MM.1S (cell line): ENCODE results near the gene CARD16.

Source experiments
- DNase-seq: peaks from one replicate; pipeline ENCODE4 v3.0.0-alpha.2; 2015
- H2AFZ ChIP-seq: fragments of 300-600 bp; sonication (generic); 2 replicates; pipeline ENCODE4 v1.6.0; 2016; ENCODE audit warnings: antibody characterized with exemption, low read length
- H3F3A ChIP-seq: fragments of 300-600 bp; sonication (generic); 2 replicates; pipeline ENCODE4 v1.6.1; 2016; ENCODE audit warnings: mild to moderate bottlenecking, antibody characterized with exemption, low read length, moderate library complexity, mixed read lengths; ENCODE audit not compliant: insufficient read depth
- H3K27ac ChIP-seq: fragments of 300-600 bp; sonication (generic); 2 replicates; pipeline ENCODE4 v1.5.1; 2016; ENCODE audit warnings: mild to moderate bottlenecking, low read length
- H3K27me3 ChIP-seq: fragments of 300-600 bp; sonication (generic); replicated peaks from 2 replicates; pipeline ENCODE4 v1.6.0; 2016; ENCODE audit warnings: low read length; ENCODE audit not compliant: insufficient read depth
- H3K36me3 ChIP-seq: fragments of 300-600 bp; sonication (generic); replicated peaks from 2 replicates; pipeline ENCODE4 v1.6.1; 2016; ENCODE audit warnings: mild to moderate bottlenecking, low read length, mixed read lengths; ENCODE audit not compliant: insufficient read depth
- H3K4me1 ChIP-seq: fragments of 300-600 bp; sonication (generic); 2 replicates; pipeline ENCODE4 v1.6.1; 2016; ENCODE audit warnings: low read length, mixed read lengths
- H3K4me2 ChIP-seq: fragments of 300-600 bp; sonication (generic); 2 replicates; pipeline ENCODE4 v1.6.0; 2016; ENCODE audit warnings: low read depth, low read length
- H3K4me3 ChIP-seq: fragments of 300-600 bp; sonication (generic); 2 replicates; pipeline ENCODE4 v1.5.1; 2016; ENCODE audit warnings: low read length, mixed read lengths
- H3K79me2 ChIP-seq: fragments of 300-600 bp; sonication (generic); 2 replicates; pipeline ENCODE4 v1.6.1; 2016; ENCODE audit warnings: mixed run types, low read length, mixed read lengths
- H3K9ac ChIP-seq: fragments of 300-600 bp; sonication (generic); 2 replicates; pipeline ENCODE4 v1.6.1; 2016; ENCODE audit warnings: low read length, mixed read lengths
- H3K9me2 ChIP-seq: fragments of 300-600 bp; sonication (generic); replicated peaks from 2 replicates; pipeline ENCODE4 v1.6.1; 2016; ENCODE audit warnings: mild to moderate bottlenecking, low read length, mixed read lengths; ENCODE audit not compliant: insufficient read depth
- H3K9me3 ChIP-seq: fragments of 300-600 bp; sonication (generic); replicated peaks from 2 replicates; pipeline ENCODE4 v1.6.1; 2016; ENCODE audit warnings: mild to moderate bottlenecking, low read length, mixed read lengths; ENCODE audit not compliant: insufficient read depth
- H4K20me1 ChIP-seq: fragments of 300-600 bp; sonication (generic); 2 replicates; pipeline ENCODE4 v1.6.1; 2016; ENCODE audit warnings: mild to moderate bottlenecking, low read length, moderate library complexity, mixed read lengths; ENCODE audit not compliant: insufficient read depth
- CTCF ChIP-seq: fragments of 300-600 bp; sonication (generic); IDR thresholded peaks from 2 replicates; pipeline ENCODE4 v1.5.1; 2016; ENCODE audit warnings: antibody characterized with exemption, low read length, mixed read lengths
- EZH2 ChIP-seq: fragments of 300-600 bp; sonication (generic); optimal IDR thresholded peaks from 2 replicates; pipeline ENCODE3; 2017; ENCODE audit warnings: low read depth, mild to moderate bottlenecking, antibody characterized with exemption, low read length, mixed read lengths
- EZH2phosphoT487 ChIP-seq: fragments of 300-600 bp; sonication (generic); IDR thresholded peaks from 2 replicates; pipeline ENCODE4 v1.6.1; 2018; ENCODE audit warnings: antibody characterized with exemption, low read length

The CARD16 gene

GRCh38 chr11:104997288-104997687 is 47.8 kb downstream of the CARD16 start:
- Histone ChIP-seq H3K27me3 (no peaks in the 10 kb centered on the region), H3K27ac (no peak overlapping the region), H4K20me1 (no peaks in the 10 kb centered on the region), H3K9ac (no peak overlapping the region), H3K4me3 (no peak overlapping the region), H3K36me3 (no peaks in the 10 kb centered on the region), H3F3A (no peaks in the 10 kb centered on the region), H3K4me2 (no peak overlapping the region), H2AFZ (no peak overlapping the region), H3K4me1 (0 out of 2 replicates have a peak, but pooled peaks cover 2% of the 10 kb centered on the region), H3K9me2 (no peaks in the 10 kb centered on the region), H3K79me2 (no peaks in the 10 kb centered on the region), H3K9me3 (no peaks in the 10 kb centered on the region)
- TF ChIP-seq CTCF, result no peak
- TF ChIP-seq EZH2phosphoT487, result no peak
- DNase-seq, result no peak

GRCh38 chr11:104995001-104995408 is 50.1 kb downstream of the CARD16 start:
- DNase-seq, result no peak
- Histone ChIP-seq H3K9me2 (no peaks in the 10 kb centered on the region), H3F3A (no peaks in the 10 kb centered on the region), H3K36me3 (no peaks in the 10 kb centered on the region), H3K9me3 (no peaks in the 10 kb centered on the region), H3K79me2 (no peaks in the 10 kb centered on the region), H3K4me2 (no peak overlapping the region), H3K4me1 (no peaks in the 10 kb centered on the region), H4K20me1 (no peaks in the 10 kb centered on the region), H3K27ac (no peak overlapping the region), H3K9ac (no peak overlapping the region), H3K27me3 (no peaks in the 10 kb centered on the region), H2AFZ (no peak overlapping the region), H3K4me3 (no peak overlapping the region)
- TF ChIP-seq EZH2phosphoT487 (no peak), CTCF (no peak), EZH2 (no peak)

GRCh38 chr11:104992781-104993180 is 52.4 kb downstream of the CARD16 start:
- no peaks in the 10 kb centered on the region for H3K9me3 ChIP-seq
- H3K27ac ChIP-seq, result no peak overlapping the region
- H3K4me3 ChIP-seq, result no peak overlapping the region
- H3K36me3 ChIP-seq, result no peaks in the 10 kb centered on the region
- no peaks in the 10 kb centered on the region for H3K27me3 ChIP-seq
- TF ChIP-seq CTCF (no peak), EZH2 (no peak), EZH2phosphoT487 (no peak)
- no peak for DNase-seq
- no peak overlapping the region for H3K4me2 ChIP-seq
- no peaks in the 10 kb centered on the region for H4K20me1 ChIP-seq
- H3K79me2 ChIP-seq, result no peaks in the 10 kb centered on the region
- H3K9ac ChIP-seq, result no peak overlapping the region
- no peaks in the 10 kb centered on the region for H3K9me2 ChIP-seq
- no peaks in the 10 kb centered on the region for H3K4me1 ChIP-seq
- no peaks in the 10 kb centered on the region for H3F3A ChIP-seq
- H2AFZ ChIP-seq, result no peak overlapping the region

GRCh38 chr11:104991994-104992393 is 53.1 kb downstream of the CARD16 start:
- Histone ChIP-seq H3K9me3 (no peaks in the 10 kb centered on the region), H3K4me1 (no peaks in the 10 kb centered on the region), H3K4me2 (no peak overlapping the region), H2AFZ (no peak overlapping the region), H3K4me3 (no peak overlapping the region), H3K36me3 (no peaks in the 10 kb centered on the region), H3K27ac (no peak overlapping the region), H3F3A (no peaks in the 10 kb centered on the region), H3K27me3 (no peaks in the 10 kb centered on the region), H3K9me2 (no peaks in the 10 kb centered on the region), H3K79me2 (no peaks in the 10 kb centered on the region), H4K20me1 (no peaks in the 10 kb centered on the region), H3K9ac (no peak overlapping the region)
- DNase-seq, result no peak
- no peak for TF ChIP-seq CTCF
- TF ChIP-seq EZH2phosphoT487, result no peak
- TF ChIP-seq EZH2, result no peak
